K562 (cell line): ENCODE data around the gene SDF4. TPM values are rescaled to one million over a fixed set of nuclear protein-coding genes. Genes with fewer than 3 reads are reported as not detected.
A peak's percentile ranks its signal among the peaks of the same experiment; 100 is the strongest.

ENCODE experiments used
- CEBPZ ChIP-seq: fragments of 150-350 bp; IDR thresholded peaks from 2 replicates; pipeline ENCODE4 v1.6.1; 2014; ENCODE audit warnings: low read depth, mild to moderate bottlenecking, low read length, borderline replicate concordance
- CREB5 ChIP-seq: fragments of 250-450 bp; sonication (Bioruptor Pico); IDR thresholded peaks from 2 replicates; pipeline ENCODE4 v1.5.0; 2020; ENCODE audit warnings: mild to moderate bottlenecking
- FOXK1 ChIP-seq: sonication (generic); formaldehyde crosslinking; IDR thresholded peaks from 2 replicates; pipeline ENCODE4 v1.8.0; 2022; ENCODE audit warnings: missing genetic modification reagents, mild to moderate bottlenecking, borderline replicate concordance
- FOXP4 ChIP-seq: sonication (generic); formaldehyde crosslinking; IDR thresholded peaks from 2 replicates; pipeline ENCODE4 v1.8.0; 2022; ENCODE audit warnings: mild to moderate bottlenecking, missing genetic modification reagents, borderline replicate concordance
- HBP1 ChIP-seq: fragments of 450-650 bp; formaldehyde crosslinking; IDR thresholded peaks from 2 replicates; pipeline ENCODE4 v1.4.0; 2022; ENCODE audit warnings: missing genetic modification characterization
- IRF1 ChIP-seq: sonication (generic); formaldehyde crosslinking; IDR thresholded peaks from 2 replicates; pipeline ENCODE4 v1.8.0; 2022; ENCODE audit warnings: missing genetic modification reagents, mild to moderate bottlenecking, borderline replicate concordance
- KAT2B ChIP-seq: IDR thresholded peaks from one replicate; pipeline ENCODE4 v1.6.1; 2012; ENCODE audit warnings: low read depth, mild to moderate bottlenecking, control low read depth, inconsistent platforms, low read length, moderate library complexity
- NR1H2 ChIP-seq: sonication (generic); formaldehyde crosslinking; IDR thresholded peaks from 2 replicates; pipeline ENCODE4 v1.4.0; 2020; ENCODE audit warnings: mild to moderate bottlenecking, missing genetic modification reagents
- PKNOX1 ChIP-seq: fragments of 450-650 bp; IDR thresholded peaks from 2 replicates; pipeline ENCODE4 v1.6.1; 2016
- POLR2B ChIP-seq: fragments of 450-650 bp; IDR thresholded peaks from 2 replicates; pipeline ENCODE4 v1.6.1; 2018; ENCODE audit warnings: low read depth; ENCODE audit not compliant: partially characterized antibody
- SMAD4 ChIP-seq: fragments of 250-450 bp; sonication (Bioruptor Pico); conservative IDR thresholded peaks from 2 replicates; pipeline ENCODE4 v1.8.0; 2021; ENCODE audit warnings: inconsistent platforms, mild to moderate bottlenecking, moderate library complexity
- TARDBP ChIP-seq: fragments of 450-650 bp; IDR thresholded peaks from 2 replicates; pipeline ENCODE4 v1.6.1; 2016
- polyA plus RNA-seq, 8 experiments: library from polyadenylated mRNA; depleted of rRNA in 4 of 8; stranded (reverse) in 5 of 8; unstranded in 3 of 8; fragments of >200 nt; fragmentation: Nextera tagmentation in 2 of 8; fragmentation: Illumina TruSeq in 1 of 8; extraction: Ambion mirVana in 2 of 8; extraction: Trizol in 1 of 8; gene quantifications; 2 replicates each; pipeline versions ENCODE4 v1.2.1 to v1.2.3, GENCODE V29; 2011 to 2014; ENCODE audit warnings: inconsistent platforms in 1 of 8, missing spikeins in 1 of 8
- total RNA-seq, 7 experiments: library from RNA; depleted of rRNA in 6 of 7; stranded (reverse); fragments of >200 nt in 6 of 7; fragmentation: Illumina TruSeq in 2 of 7; extraction: Trizol in 2 of 7; gene quantifications; 2 replicates each; pipeline versions ENCODE4 v1.2.1 to v1.2.3, GENCODE V29; 2011 to 2021; ENCODE audit warnings: low replicate concordance in 1 of 7

SDF4 gene
- total and polyA plus RNA-seq, 9 of the 15 experiments (the other 6 are each of a cell fraction or from before 2014, with no cell fraction given): 0.35 to 160 (median 65.2) TPM

- TF ChIP-seq FOXP4 (CRISPR knock-in tag) (no peak), IRF1 (CRISPR knock-in tag) (no peak), CREB5 (CRISPR knock-in tag) (no peak), KAT2B (no peak), CEBPZ (no peak), SMAD4 (CRISPR knock-in tag) (no peak), HBP1 (CRISPR knock-in tag) (no peak), TARDBP (peak; percentile 94), NR1H2 (CRISPR knock-in tag) (no peak), PKNOX1 (no peak), POLR2B (peak; percentile 24), FOXK1 (CRISPR knock-in tag) (no peak)
Measured at GRCh38 chr1:1222575-1223225, 9.1 kb downstream of the SDF4 start (continued).
